Stomach (tissue), 9 donors: ENCODE data around the gene RXFP4. TPM values are rescaled to one million over a fixed set of nuclear protein-coding genes. Genes with fewer than 3 reads are reported as not detected.

ENCODE experiments used
- DNase-seq, 2 donors: peaks; one replicate each; pipeline versions ENCODE4 v3.0.0 to v3.0.0-alpha.2; 2013 to 2019
- H3K27ac ChIP-seq, 5 donors: fragments of 200-600 bp in 4 of 5; sonication (generic) in 4 of 5; one replicate each; pipeline ENCODE4 v1.5.1; 2013 to 2019; ENCODE audit warnings: mild to moderate bottlenecking in 1 of 5, moderate library complexity in 1 of 5
- H3K27me3 ChIP-seq, 3 donors: fragments of 200-600 bp; sonication (generic); one replicate each; pipeline ENCODE4 v1.5.1; 2017 to 2019; ENCODE audit warnings: mixed run types in 1 of 3
- H3K36me3 ChIP-seq, 4 donors: fragments of 200-600 bp; sonication (generic); 1 replicate in 3 of 4; 2 replicates in 1 of 4; pipeline ENCODE4 v1.5.1; 2016 to 2019
- H3K4me1 ChIP-seq, 4 donors: fragments of 200-600 bp; sonication (generic); one replicate each; pipeline ENCODE4 v1.5.1; 2016 to 2019
- H3K4me3 ChIP-seq, 4 donors: fragments of 200-600 bp; sonication (generic) in 3 of 4; one replicate each; pipeline ENCODE4 v1.5.1; 2016 to 2019; ENCODE audit warnings: mild to moderate bottlenecking in 1 of 4
- H3K9me3 ChIP-seq, 4 donors: fragments of 200-600 bp; sonication (generic); one replicate each; pipeline ENCODE4 v1.5.1; 2016 to 2019
- CTCF ChIP-seq, 7 experiments: fragments of 450-650 bp in 4 of 7; fragments of 200-600 bp in 3 of 7; sonication (generic) in 3 of 7; IDR thresholded peaks; one replicate each; pipeline ENCODE4 v1.5.1; 2016 to 2019; ENCODE audit warnings: antibody characterized with exemption in 7 of 7, control low read depth in 2 of 7, mild to moderate bottlenecking in 1 of 7
- EP300 ChIP-seq: sonication (generic); formaldehyde crosslinking; IDR thresholded peaks from one replicate; pipeline ENCODE4 v1.6.1; 2017; ENCODE audit warnings: antibody characterized with exemption
- POLR2A ChIP-seq, 4 donors: fragments of 450-650 bp; IDR thresholded peaks; one replicate each; pipeline ENCODE4 v1.6.1; 2016; ENCODE audit warnings: antibody characterized with exemption in 4 of 4, control low read depth in 2 of 4, mild to moderate bottlenecking in 1 of 4, moderate library complexity in 1 of 4
- POLR2AphosphoS5 ChIP-seq, 3 donors: sonication (generic); formaldehyde crosslinking; IDR thresholded peaks; one replicate each; pipeline ENCODE4 v1.6.1; 2016; ENCODE audit warnings: antibody characterized with exemption in 3 of 3
- WGBS, 5 donors: extraction: QIAGEN DNeasy Blood & Tissue Kit in 3 of 5; methylation state at CpG; one replicate each; pipeline versions ENCODE4 v1.1.5 to v1.1.7; 2013 to 2018; 5-methylcytosine and 5-hydroxymethylcytosine counted together
- intact Hi-C: fragments of 100-400 bp; cut with DNase I; formaldehyde crosslinking; loops from one replicate; pipeline ENCODE4 v1.15.1; 2023; ENCODE audit warnings: low total_unique reads
- polyA plus RNA-seq, 3 donors: library from polyadenylated mRNA; stranded (reverse); fragments of 200-250 nt; gene quantifications; one replicate each; pipeline ENCODE4 v1.2.3, GENCODE V29; 2013
- total RNA-seq, 5 donors: library from RNA; depleted of rRNA; stranded (reverse); fragments of >200 nt; gene quantifications; one replicate each; pipeline versions ENCODE4 v1.1.0 to v1.2.3, GENCODE V29; 2014 to 2016
- donor health status: healthy with polysubstance abuse.
- donor health status: Bipolar disorder and iron deficiency.
- donor health status: healthy.

RXFP4 gene
- total and polyA plus RNA-seq, 8 donors: 50.4 TPM; not detected in 7

- Histone ChIP-seq H3K4me3 (peak overlapping the region; percentile 74 to 92 (median 84)), H3K4me1 (peaks cover 44 to 68% (median 60%) of the 10 kb centered on the region in 4 donors), H3K9me3 (no peaks in the 10 kb centered on the region), H3K27ac (peak overlapping the region; percentile 8 to 97 (median 94)), H3K27me3 (no peaks in the 10 kb centered on the region), H3K36me3 (peaks cover 28 to 59% (median 57%) of the 10 kb centered on the region in 4 donors)
- DNase-seq: no peak
- 50 to 68% (median 57%) methylated on average over 5 of the region's 5 CpGs for WGBS, 5 donors
- TF ChIP-seq POLR2AphosphoS5 (IDR thresholded peaks at IDR 0.05) (no peak), POLR2A (IDR thresholded peaks at IDR 0.05) (no peak)
- intact Hi-C loops: no loop called here
Measured at GRCh38 chr1:155932487-155932886, 9.0 kb upstream of the RXFP4 start.

- TF ChIP-seq POLR2AphosphoS5 (IDR thresholded peaks at IDR 0.05) (no peak), EP300 (no peak), POLR2A (IDR thresholded peaks at IDR 0.05) (no peak), CTCF (IDR thresholded peaks at IDR 0.05) (no peak)
- 1 to 5% (median 2%) methylated on average over 10 of the region's 10 CpGs for WGBS, 5 donors
- Histone ChIP-seq H3K9me3 (no peaks in the 10 kb centered on the region), H3K36me3 (peaks cover 18 to 48% (median 45%) of the 10 kb centered on the region in 4 donors), H3K4me3 (peak overlapping the region; percentile 74 to 92 (median 84)), H3K27ac (peak overlapping the region; percentile 94 to 99 (median 96)), H3K4me1 (peaks cover 44 to 67% (median 65%) of the 10 kb centered on the region in 4 donors), H3K27me3 (no peaks in the 10 kb centered on the region)
- intact Hi-C loops: no loop called here
- DNase-seq: peak in 1 of 2 donors; percentile 49
Measured at GRCh38 chr1:155933591-155934096, 7.8 kb upstream of the RXFP4 start.

GRCh38 chr1:155934097-155934935, 7.1 kb upstream of the RXFP4 start, which contains the start of gene KHDC4:
Gene KHDC4 (minus strand): TSS chr1:155934413. CDS start chr1:155934373, 40 bp downstream.
- Histone ChIP-seq H3K27ac (peak within 1 kb of the TSS; percentile 94 to 99 (median 96)), H3K4me1 (peaks cover 44 to 66% (median 60%) of the 10 kb centered on the region in 4 donors), H3K36me3 (peaks cover 12 to 41% (median 38%) of the 10 kb centered on the region in 4 donors), H3K4me3 (peak within 1 kb of the TSS; percentile 74 to 92 (median 84)), H3K27me3 (no peaks in the 10 kb centered on the region), H3K9me3 (no peaks in the 10 kb centered on the region)
- peak; percentile 97 to 100 for DNase-seq
- WGBS, 5 donors: 0 to 1% (median 0%) methylated on average over 48 to 50 of the region's 50 CpGs
- no peak for TF ChIP-seq EP300
- peak in 1 of 7 experiments; percentile 24 for TF ChIP-seq CTCF (IDR thresholded peaks at IDR 0.05)
- TF ChIP-seq POLR2AphosphoS5 (IDR thresholded peaks at IDR 0.05): peak; percentile 96 to 100 (median 100)
- TF ChIP-seq POLR2A (IDR thresholded peaks at IDR 0.05): peak in 2 of 4 donors; percentile 96 to 97
- intact Hi-C loops: no loop called here

- peaks cover 40 to 66% (median 54%) of the 10 kb centered on the region in 4 donors for H3K4me1 ChIP-seq
- peak overlapping the region; percentile 74 to 92 (median 84) for H3K4me3 ChIP-seq
- H3K27ac ChIP-seq: peak overlapping the region; percentile 84 to 97 (median 96)
- 75 to 82% (median 78%) methylated on average over 24 of the region's 24 CpGs for WGBS, 5 donors
- no peaks in the 10 kb centered on the region for H3K27me3 ChIP-seq
- no peak for TF ChIP-seq CTCF (IDR thresholded peaks at IDR 0.05)
- TF ChIP-seq POLR2A (IDR thresholded peaks at IDR 0.05): no peak
- no peak for TF ChIP-seq POLR2AphosphoS5 (IDR thresholded peaks at IDR 0.05)
- TF ChIP-seq EP300: no peak
- intact Hi-C loops: no loop called here
- peaks cover 6 to 34% (median 31%) of the 10 kb centered on the region in 4 donors for H3K36me3 ChIP-seq
- no peaks in the 10 kb centered on the region for H3K9me3 ChIP-seq
- no peak for DNase-seq
Measured at GRCh38 chr1:155934936-155935590, 6.4 kb upstream of the RXFP4 start.
